ENCODE results near the gene HMCES. TPM values are rescaled to one million over a fixed set of nuclear protein-coding genes. Genes with fewer than 3 reads are reported as not detected.

HMCES gene
- polyA plus RNA-seq, 3 donors from 2014 or later = 58.6 to 111 (median 78.1) TPM

DNA sequence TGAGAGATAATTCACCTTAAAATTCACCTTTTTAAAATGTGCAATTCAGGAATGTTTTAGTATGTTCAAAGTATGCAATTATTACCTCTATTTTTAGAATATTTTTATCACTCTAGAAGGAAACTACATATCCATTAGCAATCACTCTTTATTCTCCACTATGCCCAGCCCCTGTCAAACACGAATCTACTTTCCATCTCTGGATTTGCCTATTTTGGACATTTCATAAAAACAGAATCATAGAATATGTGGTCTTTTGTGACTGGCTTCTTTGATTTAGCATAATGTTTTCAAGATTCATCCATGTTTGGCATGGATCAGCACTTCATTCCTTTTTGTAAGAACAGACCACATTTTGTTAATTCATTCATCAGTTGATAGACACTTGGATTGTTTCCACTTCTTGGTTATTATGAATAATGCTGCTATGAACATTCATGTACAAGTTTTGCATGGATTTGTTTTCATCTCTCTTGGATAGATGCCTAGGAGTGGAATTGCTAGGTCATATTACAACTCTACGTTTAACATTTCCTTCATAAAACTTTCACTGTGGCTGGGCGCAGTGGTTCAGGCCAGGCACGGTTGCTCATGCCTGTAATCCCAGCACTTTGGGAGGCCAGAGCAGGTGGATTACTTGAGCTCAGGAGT lies 12.7 kb downstream of the HMCES start:
- Mint-ChIP-seq H3K4me1 (peaks cover 0 to 11% of the 10 kb centered on the region in 2 donors), H3K27ac (peak overlapping the region in 1 of 6 donors; percentile 28), H3K9me3 (no peaks in the 10 kb centered on the region), H3K27me3 (ENCODE audit: low read depth in 3 of 3) (peaks cover 0 to 3% (median 0%) of the 10 kb centered on the region in 3 donors), H3K4me3 (no peak overlapping the region), H3K36me3 (peaks cover 14 to 36% (median 18%) of the 10 kb centered on the region in 3 donors)
- no peak for DNase-seq

DNA sequence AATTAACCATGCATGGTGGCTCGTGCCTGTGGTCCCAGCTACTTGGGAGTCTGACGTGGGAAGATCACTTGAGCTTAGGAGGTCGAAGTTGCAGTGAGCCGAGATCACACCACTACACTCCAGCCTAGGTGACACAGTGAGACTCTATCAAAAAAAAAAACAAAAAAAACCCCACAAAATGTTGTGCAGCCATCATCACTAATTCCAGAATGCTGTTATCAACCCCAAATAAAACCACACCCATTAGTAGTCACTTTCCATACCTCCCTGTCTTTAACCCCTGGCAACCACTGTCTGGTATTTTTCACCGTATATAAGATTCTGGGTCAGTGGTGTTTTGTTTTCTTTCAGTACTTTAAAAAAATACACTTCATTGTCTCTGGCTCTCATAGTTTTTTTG lies 16.6 kb downstream of the HMCES start:
- no peak for DNase-seq
- Mint-ChIP-seq H3K9me3 (no peaks in the 10 kb centered on the region), H3K27ac (no peak overlapping the region), H3K4me3 (no peak overlapping the region), H3K36me3 (peaks cover 17 to 46% (median 34%) of the 10 kb centered on the region in 3 donors), H3K4me1 (peaks cover 0 to 4% of the 10 kb centered on the region in 2 donors), H3K27me3 (ENCODE audit: low read depth in 3 of 3) (peaks cover 0 to 3% (median 0%) of the 10 kb centered on the region in 3 donors)

DNA sequence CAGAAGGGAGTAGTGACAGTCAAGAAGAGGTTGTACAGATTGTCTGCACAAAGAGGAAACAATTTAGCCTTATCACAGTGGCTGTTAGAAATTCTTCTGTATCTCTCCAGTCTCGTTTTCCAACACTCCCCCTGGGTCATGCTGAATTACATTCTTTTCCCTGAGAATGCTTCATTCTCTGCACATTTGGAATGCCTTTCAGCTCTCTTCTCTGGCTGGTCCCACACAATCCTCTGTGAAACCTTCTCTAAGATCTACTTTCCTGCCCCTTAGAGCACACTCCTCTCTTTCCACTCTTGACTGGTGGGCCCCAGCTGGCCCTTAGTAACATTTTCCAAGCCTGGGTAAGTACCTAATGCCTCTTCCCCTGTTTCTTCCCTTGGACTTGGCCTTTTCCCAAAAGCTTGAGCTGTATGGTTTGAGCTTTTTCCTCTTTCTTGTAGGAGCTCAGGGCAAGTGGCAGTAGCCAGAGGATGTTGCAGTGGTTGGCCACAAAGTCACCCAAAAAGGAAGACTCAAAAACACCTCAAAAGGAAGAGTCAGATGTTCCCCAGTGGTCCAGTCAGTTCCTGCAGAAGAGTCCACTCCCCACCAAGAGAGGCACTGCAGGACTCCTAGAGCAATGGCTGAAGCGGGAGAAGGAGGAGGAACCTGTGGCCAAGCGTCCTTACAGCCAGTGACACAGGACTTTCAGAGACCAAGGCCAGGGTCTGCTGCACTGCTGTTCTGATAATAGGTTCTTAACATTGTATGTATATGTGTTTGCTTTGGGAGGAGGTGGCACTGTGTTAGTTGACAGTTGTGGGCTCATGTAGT lies 25.7 kb downstream of the HMCES start:
- no peak for DNase-seq
- peaks cover 21 to 37% (median 30%) of the 10 kb centered on the region in 3 donors for H3K36me3 Mint-ChIP-seq
- H3K27ac Mint-ChIP-seq = peak overlapping the region; percentile 1 to 66 (median 32)
- H3K27me3 Mint-ChIP-seq (ENCODE audit: low read depth in 3 of 3) = peaks cover 0 to 3% (median 2%) of the 10 kb centered on the region in 3 donors
- H3K4me3 Mint-ChIP-seq = peak overlapping the region in 1 of 5 donors; percentile 4
- H3K9me3 Mint-ChIP-seq = no peaks in the 10 kb centered on the region
- peaks cover 9 to 19% of the 10 kb centered on the region in 2 donors for H3K4me1 Mint-ChIP-seq

DNA sequence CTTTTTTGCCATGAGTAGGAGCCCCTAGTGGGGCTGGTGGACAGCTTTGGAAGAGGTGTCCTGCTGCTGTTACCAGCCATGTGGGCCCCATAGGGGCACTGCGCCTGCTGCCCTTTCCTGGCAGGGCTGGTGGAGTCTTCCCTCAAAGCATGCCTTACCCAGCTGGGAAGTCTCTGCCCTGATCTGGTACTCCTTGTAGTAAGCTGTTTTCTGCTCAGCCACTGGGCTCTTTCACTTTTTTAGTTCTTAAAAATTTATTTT lies 26.2 kb downstream of the HMCES start:
- H3K4me3 Mint-ChIP-seq = no peak overlapping the region
- no peak overlapping the region for H3K27ac Mint-ChIP-seq
- H3K4me1 Mint-ChIP-seq = peaks cover 9 to 19% of the 10 kb centered on the region in 2 donors
- no peaks in the 10 kb centered on the region for H3K9me3 Mint-ChIP-seq
- DNase-seq = no peak
- peaks cover 21 to 37% (median 28%) of the 10 kb centered on the region in 3 donors for H3K36me3 Mint-ChIP-seq
- peaks cover 0 to 3% (median 2%) of the 10 kb centered on the region in 3 donors for H3K27me3 Mint-ChIP-seq (ENCODE audit: low read depth in 3 of 3)

GRCh38 chr3:129305592-129306091 lies 27.0 kb downstream of the HMCES start:
- no peak for DNase-seq
- Mint-ChIP-seq H3K27ac (no peak overlapping the region), H3K4me1 (peaks cover 10 to 19% of the 10 kb centered on the region in 2 donors), H3K4me3 (no peak overlapping the region), H3K36me3 (peaks cover 21 to 37% (median 26%) of the 10 kb centered on the region in 3 donors), H3K9me3 (no peaks in the 10 kb centered on the region), H3K27me3 (ENCODE audit: low read depth in 3 of 3) (peaks cover 0 to 3% (median 2%) of the 10 kb centered on the region in 3 donors)

DNA sequence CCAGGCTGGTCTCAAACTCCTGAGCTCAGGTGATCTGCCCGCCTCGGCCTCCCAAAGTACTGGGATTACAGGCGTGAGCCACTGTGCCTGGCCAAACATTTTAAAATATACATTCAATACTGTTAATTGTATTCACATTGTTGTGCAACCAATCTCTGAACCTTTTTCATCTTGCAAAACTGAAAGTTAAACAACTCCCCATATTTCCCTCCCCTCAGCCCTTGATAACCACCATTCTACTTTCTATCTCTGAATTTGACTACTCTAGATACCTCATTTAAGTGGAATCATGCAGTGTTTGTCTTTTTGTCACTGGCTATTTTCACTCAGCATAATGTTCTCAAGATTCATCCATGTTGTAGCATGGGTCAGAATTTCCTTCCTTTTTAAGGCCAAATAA lies 30.0 kb downstream of the HMCES start:
- no peak for DNase-seq
- H3K27ac Mint-ChIP-seq = peak overlapping the region in 1 of 6 donors; percentile 6
- H3K4me3 Mint-ChIP-seq = no peak overlapping the region
- no peaks in the 10 kb centered on the region for H3K9me3 Mint-ChIP-seq
- H3K36me3 Mint-ChIP-seq = peaks cover 12 to 21% (median 13%) of the 10 kb centered on the region in 3 donors
- H3K4me1 Mint-ChIP-seq = peaks cover 35 to 39% of the 10 kb centered on the region in 2 donors
- H3K27me3 Mint-ChIP-seq (ENCODE audit: low read depth in 3 of 3) = peaks cover 0 to 2% (median 2%) of the 10 kb centered on the region in 3 donors

DNA sequence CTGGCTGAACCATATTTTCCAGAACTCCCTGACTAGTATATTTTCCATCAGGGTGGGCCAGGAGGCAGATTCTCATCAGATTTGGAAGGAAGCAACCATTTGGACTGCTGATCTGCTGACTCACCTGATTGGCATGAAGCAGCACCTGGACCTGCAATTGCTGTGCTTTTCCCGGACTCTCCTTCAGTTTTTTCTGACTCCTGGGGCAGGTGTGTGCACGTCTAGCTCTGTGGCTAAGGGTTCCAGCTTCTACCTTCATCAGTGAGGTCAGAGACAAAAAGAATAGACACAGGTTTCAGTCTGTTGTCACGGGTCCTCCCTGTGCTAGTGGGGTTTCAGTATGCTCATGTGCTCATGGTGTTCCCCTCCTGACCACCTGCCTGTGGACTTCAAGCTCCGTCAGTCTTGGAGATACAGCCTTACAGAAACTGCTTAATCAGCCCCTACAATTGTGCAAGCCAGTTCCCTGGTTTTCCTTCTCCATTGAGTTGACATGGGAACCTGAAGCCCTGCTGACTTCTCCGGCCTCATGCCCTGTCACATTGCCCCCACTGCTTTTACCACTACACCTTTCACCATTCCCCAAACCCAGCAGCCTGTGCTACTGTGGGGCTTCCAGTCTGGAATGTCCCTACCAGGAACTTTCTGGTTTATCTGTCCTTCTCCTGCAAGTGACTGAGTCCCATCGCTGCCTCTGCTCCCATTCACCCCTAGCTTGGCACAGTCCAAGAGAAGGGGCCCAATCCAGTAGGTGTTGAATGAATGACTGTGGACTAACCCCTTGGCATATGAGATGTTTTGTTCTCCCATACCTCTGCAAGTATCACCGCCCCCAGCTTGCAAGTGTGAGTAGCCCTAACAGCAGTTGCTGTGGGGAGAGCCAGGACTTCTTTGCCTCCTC lies 31.7 kb downstream of the HMCES start:
- no peaks in the 10 kb centered on the region for H3K9me3 Mint-ChIP-seq
- no peak for DNase-seq
- H3K36me3 Mint-ChIP-seq = peaks cover 4 to 6% (median 5%) of the 10 kb centered on the region in 3 donors
- peaks cover 32 to 35% of the 10 kb centered on the region in 2 donors for H3K4me1 Mint-ChIP-seq
- no peak overlapping the region for H3K27ac Mint-ChIP-seq
- H3K4me3 Mint-ChIP-seq = no peak overlapping the region
- H3K27me3 Mint-ChIP-seq (ENCODE audit: low read depth in 3 of 3) = peaks cover 0 to 7% (median 0%) of the 10 kb centered on the region in 3 donors

- peaks cover 0 to 5% (median 4%) of the 10 kb centered on the region in 3 donors for H3K36me3 Mint-ChIP-seq
- H3K4me1 Mint-ChIP-seq = peaks cover 30 to 35% of the 10 kb centered on the region in 2 donors
- peaks cover 1 to 10% (median 2%) of the 10 kb centered on the region in 3 donors for H3K27me3 Mint-ChIP-seq (ENCODE audit: low read depth in 3 of 3)
- DNase-seq = no peak
- H3K9me3 Mint-ChIP-seq = no peaks in the 10 kb centered on the region
- H3K4me3 Mint-ChIP-seq = no peak overlapping the region
- H3K27ac Mint-ChIP-seq = peak overlapping the region in 3 of 6 donors; percentile 5 to 75 (median 19)
Measured at GRCh38 chr3:129311054-129311902, 32.6 kb downstream of the HMCES start.

GRCh38 chr3:129312021-129312639 lies 33.5 kb downstream of the HMCES start:
- H3K9me3 Mint-ChIP-seq = no peaks in the 10 kb centered on the region
- H3K36me3 Mint-ChIP-seq = no peaks in the 10 kb centered on the region
- peak; percentile 22 to 50 (median 23) for DNase-seq
- peak overlapping the region; percentile 5 to 75 (median 25) for H3K27ac Mint-ChIP-seq
- peaks cover 1 to 10% (median 2%) of the 10 kb centered on the region in 3 donors for H3K27me3 Mint-ChIP-seq (ENCODE audit: low read depth in 3 of 3)
- peak overlapping the region in 1 of 5 donors; percentile 7 for H3K4me3 Mint-ChIP-seq
- H3K4me1 Mint-ChIP-seq = peaks cover 30 to 36% of the 10 kb centered on the region in 2 donors

DNA sequence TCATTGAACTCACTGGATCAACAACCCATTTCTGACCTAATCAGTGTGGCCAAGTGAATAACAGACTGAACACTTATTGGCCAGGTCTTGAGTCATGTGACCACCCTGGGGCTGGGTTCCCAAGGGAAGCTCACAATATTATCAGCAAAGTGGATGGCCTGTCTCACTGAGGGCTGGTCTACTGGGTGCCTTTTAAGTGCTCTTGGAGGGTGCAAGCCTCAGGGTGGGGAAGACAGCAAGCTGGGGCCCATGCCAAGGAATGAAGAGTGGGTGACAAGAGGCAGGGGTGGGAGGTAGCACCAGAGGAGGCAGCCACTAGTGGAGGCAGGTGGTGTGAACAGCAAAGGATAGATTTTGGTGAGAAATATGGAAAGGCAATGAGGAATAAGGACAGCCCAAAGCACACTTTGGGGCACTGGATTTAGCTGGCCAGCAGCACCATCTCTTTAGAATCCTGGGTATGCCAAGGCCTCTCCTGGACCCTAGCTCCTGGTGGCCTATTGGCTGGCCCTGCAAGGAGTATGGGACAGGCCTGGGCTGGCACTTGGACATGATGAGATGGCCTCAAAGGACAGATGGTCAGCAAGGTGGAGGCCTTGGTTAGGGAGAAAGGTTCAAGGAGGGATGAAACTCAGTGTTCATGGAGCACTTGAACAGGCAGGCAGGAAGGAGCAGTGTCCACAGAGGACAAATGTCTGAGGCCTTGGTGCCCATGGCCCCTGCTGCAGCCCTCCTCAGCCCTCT lies 34.2 kb downstream of the HMCES start:
- Mint-ChIP-seq H3K27ac (peak overlapping the region in 4 of 6 donors; percentile 46 to 79 (median 62)), H3K9me3 (no peaks in the 10 kb centered on the region), H3K4me1 (peaks cover 30 to 40% of the 10 kb centered on the region in 2 donors), H3K4me3 (peak overlapping the region in 4 of 5 donors; percentile 9 to 92 (median 28)), H3K27me3 (ENCODE audit: low read depth in 3 of 3) (peaks cover 1 to 10% (median 2%) of the 10 kb centered on the region in 3 donors), H3K36me3 (no peaks in the 10 kb centered on the region)
- DNase-seq = no peak

- H3K4me3 Mint-ChIP-seq = peak overlapping the region in 4 of 5 donors; percentile 76 to 93 (median 85)
- H3K27me3 Mint-ChIP-seq (ENCODE audit: low read depth in 3 of 3) = peaks cover 1 to 10% (median 2%) of the 10 kb centered on the region in 3 donors
- H3K4me1 Mint-ChIP-seq = peaks cover 30 to 40% of the 10 kb centered on the region in 2 donors
- no peaks in the 10 kb centered on the region for H3K36me3 Mint-ChIP-seq
- DNase-seq = no peak
- H3K9me3 Mint-ChIP-seq = no peaks in the 10 kb centered on the region
- peak overlapping the region in 3 of 6 donors; percentile 66 to 85 (median 70) for H3K27ac Mint-ChIP-seq
Measured at GRCh38 chr3:129313415-129313664, 34.7 kb downstream of the HMCES start.
